Left lung (tissue), 10 donors: ENCODE measurements around the gene GCGR. TPM values are rescaled to one million over a fixed set of nuclear protein-coding genes. Genes with fewer than 3 reads are reported as not detected.
A peak's percentile ranks its signal among the peaks of the same experiment; 100 is the strongest.

ENCODE experiments used
- ATAC-seq: fragments of 200-7000 bp; cut with Tn5 transposase; one replicate; pipeline ENCODE4 v1.9.1; 2020; ENCODE audit warnings: moderate library complexity
- DNase-seq, 4 donors: peaks; one replicate each; pipeline ENCODE4 v3.0.0-alpha.2; 2013 to 2020
- H3K27ac ChIP-seq, 2 donors: fragments of 200-600 bp; sonication (generic) in 1 of 2; one replicate each; pipeline versions ENCODE4 v1.5.0 to v1.8.0; 2020 to 2021
- H3K27me3 ChIP-seq, 2 donors: fragments of 200-600 bp; sonication (generic) in 1 of 2; one replicate each; pipeline versions ENCODE4 v1.5.0 to v1.8.0; 2020 to 2021
- H3K36me3 ChIP-seq, 2 donors: fragments of 200-600 bp; sonication (generic) in 1 of 2; one replicate each; pipeline versions ENCODE4 v1.5.0 to v1.8.0; 2020 to 2021
- H3K4me1 ChIP-seq, 2 donors: fragments of 200-600 bp; one replicate each; pipeline ENCODE4 v1.8.0; 2021
- H3K4me3 ChIP-seq, 2 donors: fragments of 200-600 bp; sonication (generic) in 1 of 2; one replicate each; pipeline versions ENCODE4 v1.5.0 to v1.8.0; 2020 to 2021; ENCODE audit warnings: mild to moderate bottlenecking in 1 of 2
- H3K9me3 ChIP-seq, 2 donors: fragments of 200-600 bp; sonication (generic) in 1 of 2; one replicate each; pipeline versions ENCODE4 v1.5.0 to v1.8.0; 2020 to 2021
- intact Hi-C, 2 donors: fragments of 100-400 bp; cut with DNase I; formaldehyde crosslinking; loops; one replicate each; pipeline versions ENCODE4 v1.11.2 to v1.14.2; 2022
- polyA plus RNA-seq, 6 donors: library from polyadenylated mRNA; unstranded; fragments of 120-200 nt; gene quantifications; one replicate each; pipeline ENCODE4 v1.2.1, GENCODE V29; 2013; ENCODE audit not compliant: insufficient read length in 6 of 6
- total RNA-seq, 2 donors: library from RNA; stranded (reverse); fragmentation: NEBNext Ultra II Directional; extraction: Animal tissue kit (Norgen Biotek cat#: 25700); gene quantifications; one replicate each; pipeline ENCODE4 v1.2.1, GENCODE V29; 2021
- TF ChIP-seq, protein P1 (sequence below), 2 donors: fragments of 200-600 bp; sonication (generic) in 1 of 2; IDR thresholded peaks; one replicate each; pipeline versions ENCODE4 v1.5.0 to v1.8.0; 2021; ENCODE audit warnings: antibody characterized with exemption in 2 of 2
- donor health status: DM: no; HTN: yes; CAD: no.
- donor health status: DM: no; HTN: no; CAD: no.

Gene GCGR
- total and polyA plus RNA-seq, 8 donors = 0.13 to 0.37 (median 0.26) TPM; not detected in 3

DNA sequence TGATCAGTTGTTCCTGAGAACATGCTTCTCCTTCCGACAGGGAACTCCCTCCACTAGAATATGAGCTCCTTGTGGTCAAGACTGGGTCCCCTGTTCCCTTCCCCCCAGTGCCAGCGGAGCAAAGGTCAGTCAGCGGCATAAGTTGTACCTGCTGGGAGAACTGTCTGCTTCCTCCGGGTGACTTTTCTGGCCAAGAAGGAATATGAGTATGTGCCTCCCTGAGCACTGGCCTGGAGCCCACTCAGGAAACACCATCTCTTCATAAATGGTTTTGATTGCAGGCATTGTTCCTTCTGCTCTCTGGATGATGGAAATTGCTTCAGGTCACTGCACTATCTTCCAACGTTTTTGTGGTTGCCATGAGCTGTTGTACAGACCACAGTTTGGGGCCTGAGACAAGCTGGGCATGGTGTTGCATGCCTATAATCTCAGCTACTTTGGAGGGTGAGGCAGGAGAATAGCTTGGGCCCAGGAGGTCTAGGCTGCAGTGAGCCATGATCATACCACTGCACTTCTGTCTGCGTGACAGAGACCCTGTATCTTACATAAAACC lies 59.2 kb downstream of the GCGR start:
- Histone ChIP-seq H3K4me3 (no peak overlapping the region), H3K27ac (peak overlapping the region in 1 of 2 donors; percentile 34), H3K9me3 (no peaks in the 10 kb centered on the region), H3K4me1 (peaks cover 19 to 85% of the 10 kb centered on the region in 2 donors), H3K36me3 (peaks cover 0 to 42% of the 10 kb centered on the region in 2 donors), H3K27me3 (no peaks in the 10 kb centered on the region)
- ATAC-seq (no peak), DNase-seq (no peak)
- intact Hi-C loops = no loop called here
- TF ChIP-seq, protein P1, sequence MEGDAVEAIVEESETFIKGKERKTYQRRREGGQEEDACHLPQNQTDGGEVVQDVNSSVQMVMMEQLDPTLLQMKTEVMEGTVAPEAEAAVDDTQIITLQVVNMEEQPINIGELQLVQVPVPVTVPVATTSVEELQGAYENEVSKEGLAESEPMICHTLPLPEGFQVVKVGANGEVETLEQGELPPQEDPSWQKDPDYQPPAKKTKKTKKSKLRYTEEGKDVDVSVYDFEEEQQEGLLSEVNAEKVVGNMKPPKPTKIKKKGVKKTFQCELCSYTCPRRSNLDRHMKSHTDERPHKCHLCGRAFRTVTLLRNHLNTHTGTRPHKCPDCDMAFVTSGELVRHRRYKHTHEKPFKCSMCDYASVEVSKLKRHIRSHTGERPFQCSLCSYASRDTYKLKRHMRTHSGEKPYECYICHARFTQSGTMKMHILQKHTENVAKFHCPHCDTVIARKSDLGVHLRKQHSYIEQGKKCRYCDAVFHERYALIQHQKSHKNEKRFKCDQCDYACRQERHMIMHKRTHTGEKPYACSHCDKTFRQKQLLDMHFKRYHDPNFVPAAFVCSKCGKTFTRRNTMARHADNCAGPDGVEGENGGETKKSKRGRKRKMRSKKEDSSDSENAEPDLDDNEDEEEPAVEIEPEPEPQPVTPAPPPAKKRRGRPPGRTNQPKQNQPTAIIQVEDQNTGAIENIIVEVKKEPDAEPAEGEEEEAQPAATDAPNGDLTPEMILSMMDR (IDR thresholded peaks at IDR 0.05) = no peak

Other genes starting within 250 kb of the GCGR start
- gene NPLOC4, start 167.0 kb upstream of the GCGR start, total RNA-seq = 100 to 1,000 TPM in 1 of 2 donors, 10 to 100 TPM in 1; 95.3 to 122 TPM
- gene NPLOC4, start 167.0 kb upstream of the GCGR start, polyA plus RNA-seq = 10 to 100 TPM; 50.5 to 70.9 (median 53.1) TPM
- gene TSPAN10, start 167.0 kb upstream of the GCGR start, total RNA-seq = 1 to 10 TPM in 1 of 2 donors, under 1 TPM in 1; 0.52 to 1.6 TPM
- 1 to 10 TPM; 2.4 to 7.1 (median 4.2) TPM for gene TSPAN10, start 167.0 kb upstream of the GCGR start, polyA plus RNA-seq
- 1 to 10 TPM in 1 of 2 donors, under 1 TPM in 1; 0.24 to 1.3 TPM for gene PDE6G, start 147.6 kb upstream of the GCGR start, total RNA-seq
- 1 to 10 TPM; 4.2 to 6.3 (median 5.0) TPM for gene PDE6G, start 147.6 kb upstream of the GCGR start, polyA plus RNA-seq
- gene OXLD1, start 137.5 kb upstream of the GCGR start, total RNA-seq = 10 to 100 TPM; 26.2 to 33.8 TPM
- gene OXLD1, start 137.5 kb upstream of the GCGR start, polyA plus RNA-seq = 10 to 100 TPM in 4 of 6 donors, 1 to 10 TPM in 2; 8.9 to 15.1 (median 12.6) TPM
- 10 to 100 TPM; 15.4 to 19.9 TPM for gene CCDC137, start 137.4 kb upstream of the GCGR start, total RNA-seq
- 10 to 100 TPM; 14.6 to 19.8 (median 15.4) TPM for gene CCDC137, start 137.4 kb upstream of the GCGR start, polyA plus RNA-seq
- gene ARL16, start 120.4 kb upstream of the GCGR start, total RNA-seq = 10 to 100 TPM; 22.5 to 27.0 TPM
- gene ARL16, start 120.4 kb upstream of the GCGR start, polyA plus RNA-seq = 10 to 100 TPM; 41.3 to 48.1 (median 42.4) TPM
- 100 to 1,000 TPM in 1 of 2 donors, 10 to 100 TPM in 1; 94.6 to 123 TPM for gene HGS, start 120.1 kb upstream of the GCGR start, total RNA-seq
- gene HGS, start 120.1 kb upstream of the GCGR start, polyA plus RNA-seq = 10 to 100 TPM; 72.9 to 95.7 (median 83.2) TPM
- gene MRPL12, start 100.8 kb upstream of the GCGR start, total RNA-seq = 10 to 100 TPM; 45.0 to 72.2 TPM
- gene MRPL12, start 100.8 kb upstream of the GCGR start, polyA plus RNA-seq = 10 to 100 TPM; 27.2 to 40.1 (median 31.6) TPM
- 10 to 100 TPM; 11.1 to 20.2 TPM for gene SLC25A10, start 91.9 kb upstream of the GCGR start, total RNA-seq
- gene SLC25A10, start 91.9 kb upstream of the GCGR start, polyA plus RNA-seq = 10 to 100 TPM in 3 of 6 donors, 1 to 10 TPM in 3; 7.6 to 12.2 (median 9.8) TPM
- 10 to 100 TPM; 61.7 to 74.0 TPM for gene MCRIP1, start 29.1 kb downstream of the GCGR start, total RNA-seq
- 10 to 100 TPM; 67.6 to 97.6 (median 89.2) TPM for gene MCRIP1, start 29.1 kb downstream of the GCGR start, polyA plus RNA-seq
- gene PPP1R27, start 30.9 kb downstream of the GCGR start, total RNA-seq = not detected
- gene PPP1R27, start 30.9 kb downstream of the GCGR start, polyA plus RNA-seq = under 1 TPM in 2 of 6 donors, not detected in 4; 0.11 to 0.28 TPM
- 100 to 1,000 TPM; 851 to 935 TPM for gene P4HB, start 56.4 kb downstream of the GCGR start, total RNA-seq
- 100 to 1,000 TPM; 485 to 650 (median 511) TPM for gene P4HB, start 56.4 kb downstream of the GCGR start, polyA plus RNA-seq
- 100 to 1,000 TPM; 339 to 481 TPM for gene ARHGDIA, start 67.2 kb downstream of the GCGR start, total RNA-seq
- gene ARHGDIA, start 67.2 kb downstream of the GCGR start, polyA plus RNA-seq = 100 to 1,000 TPM; 139 to 266 (median 174) TPM
- 10 to 100 TPM; 42.7 to 69.7 TPM for gene ALYREF, start 87.4 kb downstream of the GCGR start, total RNA-seq
- 10 to 100 TPM; 60.4 to 85.9 (median 68.0) TPM for gene ALYREF, start 87.4 kb downstream of the GCGR start, polyA plus RNA-seq
- gene ANAPC11, start 87.6 kb downstream of the GCGR start, total RNA-seq = 100 to 1,000 TPM; 121 to 124 TPM
- 100 to 1,000 TPM in 1 of 6 donors, 10 to 100 TPM in 5; 64.2 to 100 (median 82.8) TPM for gene ANAPC11, start 87.6 kb downstream of the GCGR start, polyA plus RNA-seq
- gene NPB, start 98.1 kb downstream of the GCGR start, total RNA-seq = under 1 TPM; 0.26 to 0.60 TPM
- 1 to 10 TPM in 5 of 6 donors, under 1 TPM in 1; 0.90 to 2.1 (median 1.4) TPM for gene NPB, start 98.1 kb downstream of the GCGR start, polyA plus RNA-seq
- gene PCYT2, start 107.2 kb downstream of the GCGR start, total RNA-seq = 10 to 100 TPM; 38.0 to 57.7 TPM
- 10 to 100 TPM; 12.7 to 24.1 (median 17.3) TPM for gene PCYT2, start 107.2 kb downstream of the GCGR start, polyA plus RNA-seq
- 10 to 100 TPM; 23.9 to 37.9 TPM for gene SIRT7, start 114.0 kb downstream of the GCGR start, total RNA-seq
- gene SIRT7, start 114.0 kb downstream of the GCGR start, polyA plus RNA-seq = 10 to 100 TPM; 11.6 to 17.3 (median 12.6) TPM
- 10 to 100 TPM; 25.3 to 39.8 TPM for gene MAFG, start 123.6 kb downstream of the GCGR start, total RNA-seq
- 10 to 100 TPM in 4 of 6 donors, 1 to 10 TPM in 2; 8.1 to 14.6 (median 10.7) TPM for gene MAFG, start 123.6 kb downstream of the GCGR start, polyA plus RNA-seq
- gene PYCR1, start 133.2 kb downstream of the GCGR start, total RNA-seq = 10 to 100 TPM; 74.0 to 83.0 TPM
- gene PYCR1, start 133.2 kb downstream of the GCGR start, polyA plus RNA-seq = 10 to 100 TPM; 34.9 to 71.6 (median 38.0) TPM
- gene MYADML2, start 143.1 kb downstream of the GCGR start, total RNA-seq = not detected
- gene MYADML2, start 143.1 kb downstream of the GCGR start, polyA plus RNA-seq = under 1 TPM in 5 of 6 donors, not detected in 1; 0.08 to 0.20 (median 0.09) TPM
- gene NOTUM, start 157.0 kb downstream of the GCGR start, total RNA-seq = 1 to 10 TPM in 1 of 2 donors, under 1 TPM in 1; 0.79 to 1.0 TPM
- gene NOTUM, start 157.0 kb downstream of the GCGR start, polyA plus RNA-seq = 10 to 100 TPM; 40.3 to 71.4 (median 67.0) TPM
- 10 to 100 TPM; 35.1 to 40.2 TPM for gene ASPSCR1, start 173.5 kb downstream of the GCGR start, total RNA-seq
- 10 to 100 TPM; 36.0 to 64.3 (median 48.6) TPM for gene ASPSCR1, start 173.5 kb downstream of the GCGR start, polyA plus RNA-seq
- gene CENPX, start 218.7 kb downstream of the GCGR start, total RNA-seq = 10 to 100 TPM; 42.9 to 77.7 TPM
- gene CENPX, start 218.7 kb downstream of the GCGR start, polyA plus RNA-seq = 10 to 100 TPM; 44.1 to 61.8 (median 49.8) TPM
- 10 to 100 TPM; 16.9 to 20.7 TPM for gene LRRC45, start 219.2 kb downstream of the GCGR start, total RNA-seq
- 10 to 100 TPM; 12.0 to 23.2 (median 17.6) TPM for gene LRRC45, start 219.2 kb downstream of the GCGR start, polyA plus RNA-seq
- 10 to 100 TPM in 1 of 2 donors, 1 to 10 TPM in 1; 4.2 to 11.5 TPM for gene RAC3, start 227.5 kb downstream of the GCGR start, total RNA-seq
- gene RAC3, start 227.5 kb downstream of the GCGR start, polyA plus RNA-seq = 10 to 100 TPM; 11.1 to 23.4 (median 15.4) TPM
- gene DCXR, start 233.5 kb downstream of the GCGR start, total RNA-seq = 100 to 1,000 TPM; 113 to 152 TPM
- 10 to 100 TPM; 56.0 to 81.5 (median 69.3) TPM for gene DCXR, start 233.5 kb downstream of the GCGR start, polyA plus RNA-seq
- gene RFNG, start 247.7 kb downstream of the GCGR start, total RNA-seq = 10 to 100 TPM; 29.3 to 44.9 TPM
- gene RFNG, start 247.7 kb downstream of the GCGR start, polyA plus RNA-seq = 10 to 100 TPM; 35.2 to 52.7 (median 46.7) TPM
- gene GPS1, start 247.7 kb downstream of the GCGR start, total RNA-seq = 100 to 1,000 TPM in 1 of 2 donors, 10 to 100 TPM in 1; 75.3 to 101 TPM
- gene GPS1, start 247.7 kb downstream of the GCGR start, polyA plus RNA-seq = 10 to 100 TPM; 69.2 to 90.8 (median 78.8) TPM